ENCODE results near the gene HTR7.

The HTR7 gene

GRCh38 chr10:90813594-90814365, 44.1 kb downstream of the HTR7 start:
- TF ChIP-seq ZBTB7A (IDR thresholded peaks at IDR 0.05; ENCODE audit: low read depth) (no peak), CEBPB (IDR thresholded peaks at IDR 0.05) (0 out of 2 replicates have a peak, but pooled peaks have one; percentile 10), TAF1 (IDR thresholded peaks at IDR 0.05; ENCODE audit: low read depth) (no peak)

GRCh38 chr10:90806677-90807076, 51.2 kb downstream of the HTR7 start:
- TF ChIP-seq USF1 (IDR thresholded peaks at IDR 0.05): no peak
- no peak for TF ChIP-seq TAF1 (IDR thresholded peaks at IDR 0.05; ENCODE audit: low read depth)
- TF ChIP-seq EGR1 (IDR thresholded peaks at IDR 0.05): no peak

- TF ChIP-seq CREB1 (IDR thresholded peaks at IDR 0.05; ENCODE audit: low read depth) (no peak), TEAD4 (IDR thresholded peaks at IDR 0.05) (no peak), EP300 (IDR thresholded peaks at IDR 0.05; ENCODE audit: borderline replicate concordance) (no peak), REST (IDR thresholded peaks at IDR 0.05; ENCODE audit: low read depth) (no peak), USF1 (IDR thresholded peaks at IDR 0.05) (no peak), TAF1 (IDR thresholded peaks at IDR 0.05; ENCODE audit: low read depth) (no peak), YY1 (IDR thresholded peaks at IDR 0.05; ENCODE audit: low read depth) (no peak), NFIC (IDR thresholded peaks at IDR 0.05) (no peak)
Measured at GRCh38 chr10:90805206-90805605, 52.6 kb downstream of the HTR7 start.

GRCh38 chr10:90804354-90804753, 53.5 kb downstream of the HTR7 start:
- TF ChIP-seq USF1 (IDR thresholded peaks at IDR 0.05) (no peak), TCF12 (IDR thresholded peaks at IDR 0.05; ENCODE audit: low read depth) (no peak), REST (IDR thresholded peaks at IDR 0.05; ENCODE audit: low read depth) (no peak), TEAD4 (IDR thresholded peaks at IDR 0.05) (no peak), CEBPB (IDR thresholded peaks at IDR 0.05) (no peak), FOXM1 (IDR thresholded peaks at IDR 0.05; ENCODE audit: borderline replicate concordance, low read depth) (no peak), ZBTB7A (IDR thresholded peaks at IDR 0.05; ENCODE audit: low read depth) (no peak), RAD21 (IDR thresholded peaks at IDR 0.05; ENCODE audit: low read depth) (no peak), TAF1 (IDR thresholded peaks at IDR 0.05; ENCODE audit: low read depth) (no peak), NFIC (IDR thresholded peaks at IDR 0.05) (no peak)
- TF ChIP-seq, protein P1, sequence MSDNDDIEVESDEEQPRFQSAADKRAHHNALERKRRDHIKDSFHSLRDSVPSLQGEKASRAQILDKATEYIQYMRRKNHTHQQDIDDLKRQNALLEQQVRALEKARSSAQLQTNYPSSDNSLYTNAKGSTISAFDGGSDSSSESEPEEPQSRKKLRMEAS (IDR thresholded peaks at IDR 0.05): no peak

DNA sequence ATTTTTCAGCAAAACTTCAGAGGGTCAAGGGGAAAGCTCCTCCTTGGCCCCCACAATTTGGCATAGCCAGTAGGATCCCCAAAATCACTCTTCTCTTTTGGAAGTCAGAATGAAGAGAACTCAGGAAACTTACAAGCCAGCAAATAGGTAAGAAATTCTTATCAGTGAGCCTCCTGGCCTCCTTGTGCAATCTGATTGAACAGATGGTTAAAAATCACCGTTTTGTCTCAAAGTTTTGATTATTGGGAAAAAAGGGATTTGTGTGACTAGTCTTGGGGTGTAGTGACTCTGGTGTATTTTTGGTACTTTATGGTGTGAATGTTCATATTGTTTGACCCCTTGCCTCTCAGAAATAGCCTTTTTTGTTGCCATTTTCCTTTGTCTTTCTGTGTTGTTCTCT, 56.2 kb downstream of the HTR7 start:
- TF ChIP-seq TEAD4 (IDR thresholded peaks at IDR 0.05): no peak
- no peak for TF ChIP-seq TAF1 (IDR thresholded peaks at IDR 0.05; ENCODE audit: low read depth)

DNA sequence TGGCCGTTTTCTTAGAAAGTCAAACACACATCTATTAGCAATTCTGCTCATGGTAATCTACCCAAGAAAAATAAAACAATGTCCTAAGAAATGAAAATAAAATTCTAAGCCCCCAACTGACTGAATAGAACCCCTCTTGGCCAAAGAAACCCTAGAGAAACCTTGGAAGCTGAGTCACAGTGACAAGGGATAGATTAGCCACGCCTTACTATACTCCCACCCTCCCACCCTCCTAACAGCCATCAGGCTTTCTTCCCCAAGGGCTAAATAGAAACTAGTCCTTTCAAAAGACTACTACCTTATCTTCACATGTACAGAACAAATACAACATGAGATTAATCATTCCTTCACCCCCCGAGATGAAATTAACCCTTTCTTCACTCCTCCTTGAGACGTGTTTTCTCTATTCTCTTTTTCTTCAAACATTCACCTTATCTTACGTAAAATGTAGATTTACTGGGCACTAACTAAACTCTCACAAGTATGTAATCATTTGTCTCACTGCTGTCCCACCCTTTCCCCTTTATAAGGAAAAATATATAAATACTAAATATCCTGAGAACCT, 57.5 kb downstream of the HTR7 start:
- TF ChIP-seq RAD21 (IDR thresholded peaks at IDR 0.05; ENCODE audit: low read depth): no peak
- TF ChIP-seq, protein P1 (IDR thresholded peaks at IDR 0.05): no peak
- TF ChIP-seq TEAD4 (IDR thresholded peaks at IDR 0.05): no peak
- no peak for TF ChIP-seq CEBPB (IDR thresholded peaks at IDR 0.05)
- no peak for TF ChIP-seq TCF12 (IDR thresholded peaks at IDR 0.05; ENCODE audit: low read depth)
- TF ChIP-seq USF1 (IDR thresholded peaks at IDR 0.05): no peak

Data from Ishikawa (cell line).